Stimulated activated CD8-positive, alpha-beta memory T cell treated with anti-CD3 and anti-CD28 coated beads, Interleukin-2, amount 100 ng/mL, for 48 hours (primary cell): Measurements from ENCODE around the gene MED15.
"Not testable (repeated sequence)": the region's sequence is repeated elsewhere in the genome, so short reads cannot be mapped to it uniquely, and the experiment has no call there.

Experiments used
- DNase-seq, 2 donors: peaks; one replicate each; pipeline ENCODE4 v3.0.0-alpha.2; 2020; ENCODE audit warnings: low read depth in 2 of 2

The MED15 gene

DNA sequence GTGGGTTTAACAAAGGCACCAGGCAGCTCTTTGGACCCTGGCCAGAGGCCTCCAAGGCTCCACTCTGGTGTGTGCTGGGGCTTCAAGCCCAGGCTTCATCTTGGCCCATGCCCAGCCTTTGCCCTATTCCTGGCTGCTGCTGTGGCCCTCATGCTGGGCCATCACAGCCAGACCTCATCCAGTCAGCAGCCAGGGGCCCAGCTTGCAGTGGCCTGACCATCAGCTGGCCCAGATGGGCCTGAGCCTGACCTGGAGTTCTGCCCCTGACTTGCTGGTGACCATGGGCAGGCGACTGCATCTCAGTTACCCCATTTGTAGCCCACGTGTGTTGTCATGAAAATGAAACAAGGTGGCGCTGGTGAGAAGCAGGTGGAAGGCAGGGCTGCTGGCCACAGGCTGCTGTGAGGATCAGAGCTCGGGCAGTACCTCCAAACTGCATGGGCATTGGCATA, 76.1 kb downstream of the MED15 start:
- DNase-seq: no peak

GRCh38 chr22:20584029-20584871, 76.8 kb downstream of the MED15 start:
- no peak for DNase-seq

- no peak for DNase-seq
Observed at GRCh38 chr22:20584872-20585638, 77.6 kb downstream of the MED15 start.

DNA sequence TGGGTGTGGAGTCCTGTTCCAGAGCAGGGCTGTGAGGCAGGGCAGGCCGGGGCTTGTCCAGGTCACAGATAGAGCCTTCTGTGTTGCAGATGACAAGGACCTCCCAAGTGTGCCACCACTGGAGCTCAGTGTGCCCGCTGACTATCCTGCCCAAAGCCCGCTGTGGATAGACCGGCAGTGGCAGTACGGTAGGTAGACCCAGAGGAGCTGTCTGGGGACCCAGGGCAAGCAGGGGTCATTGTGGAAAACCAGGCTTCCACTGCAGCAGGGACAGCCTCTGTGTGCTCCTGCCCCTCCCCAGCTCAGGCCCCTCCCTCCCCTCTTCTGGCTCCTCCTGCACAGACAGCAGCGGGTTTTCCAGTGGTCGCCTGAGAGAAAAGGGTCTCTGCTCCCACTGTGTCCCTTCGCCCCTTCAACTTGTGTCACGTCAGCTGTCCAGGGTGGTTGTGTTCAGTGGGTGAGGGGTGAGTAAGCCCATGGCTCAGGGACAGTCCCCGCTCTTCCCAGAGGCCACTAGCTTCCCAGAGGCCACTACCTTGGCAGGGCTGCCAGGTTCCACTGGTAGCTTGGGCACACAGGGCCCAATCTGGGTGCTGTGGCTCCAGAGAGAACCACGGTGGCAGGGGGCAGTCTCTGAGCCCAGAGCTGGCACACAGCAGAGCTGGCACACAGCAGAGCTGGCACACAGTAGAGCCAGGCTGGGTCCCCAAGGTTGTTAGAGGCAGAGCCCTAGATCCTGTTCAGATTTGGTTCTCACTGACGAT, 78.4 kb downstream of the MED15 start:
- no peak for DNase-seq

DNA sequence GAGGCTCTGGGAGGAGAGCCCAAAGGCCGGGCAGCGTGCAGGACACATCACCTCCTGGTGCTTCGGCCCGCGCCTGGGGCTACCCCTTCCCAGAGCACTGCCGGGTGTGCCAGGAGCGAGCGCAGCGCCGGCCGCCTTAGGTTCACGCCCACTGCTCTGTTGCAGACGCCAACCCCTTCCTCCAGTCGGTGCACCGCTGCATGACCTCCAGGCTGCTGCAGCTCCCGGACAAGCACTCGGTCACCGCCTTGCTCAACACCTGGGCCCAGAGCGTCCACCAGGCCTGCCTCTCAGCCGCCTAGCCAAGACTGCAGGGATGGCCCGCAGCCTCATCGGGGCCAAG, 79.0 kb downstream of the MED15 start:
- DNase-seq: no peak

DNA sequence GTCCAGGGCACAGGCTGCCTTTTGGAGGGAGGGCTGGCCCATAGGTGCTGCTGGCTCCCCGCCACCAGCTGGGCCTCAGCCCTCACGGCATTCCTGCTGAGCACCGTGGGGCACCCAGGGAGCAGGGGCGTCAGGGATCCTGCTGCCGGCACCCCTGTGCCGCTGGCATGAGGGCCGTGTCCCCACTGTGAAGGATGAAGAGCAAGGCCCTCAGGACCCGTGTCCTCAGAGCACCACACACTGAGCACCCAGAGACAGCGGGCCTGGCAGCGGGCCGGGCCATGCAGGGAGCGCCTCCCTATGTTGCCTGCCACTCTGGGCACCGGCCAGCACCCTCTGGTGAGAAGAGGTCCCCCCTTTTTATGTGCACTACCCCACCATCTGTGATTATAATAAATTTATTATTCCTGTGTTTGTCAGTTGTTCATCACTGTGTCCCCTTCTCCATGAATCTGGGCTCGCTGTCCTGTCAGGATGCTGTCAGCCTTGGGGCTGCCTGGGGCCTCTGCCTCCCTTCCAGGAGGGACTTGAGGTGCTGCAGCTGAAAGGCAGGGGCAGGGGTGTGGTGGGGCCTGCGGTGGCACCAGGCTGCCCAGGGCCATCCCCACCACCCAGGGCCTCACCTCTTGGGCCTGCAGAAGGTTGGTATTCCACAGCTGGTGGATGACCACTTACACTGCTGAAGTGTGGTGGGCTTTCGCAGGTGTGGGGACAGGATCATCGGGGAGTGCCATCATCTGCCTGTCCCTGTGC, 80.0 kb downstream of the MED15 start:
- no peak for DNase-seq

- DNase-seq: no peak
Observed at GRCh38 chr22:20588092-20588842, 80.9 kb downstream of the MED15 start.

GRCh38 chr22:20588843-20589581, 81.6 kb downstream of the MED15 start:
- DNase-seq: no peak

- no peak for DNase-seq
Observed at GRCh38 chr22:20589614-20590476, 82.4 kb downstream of the MED15 start.

DNA sequence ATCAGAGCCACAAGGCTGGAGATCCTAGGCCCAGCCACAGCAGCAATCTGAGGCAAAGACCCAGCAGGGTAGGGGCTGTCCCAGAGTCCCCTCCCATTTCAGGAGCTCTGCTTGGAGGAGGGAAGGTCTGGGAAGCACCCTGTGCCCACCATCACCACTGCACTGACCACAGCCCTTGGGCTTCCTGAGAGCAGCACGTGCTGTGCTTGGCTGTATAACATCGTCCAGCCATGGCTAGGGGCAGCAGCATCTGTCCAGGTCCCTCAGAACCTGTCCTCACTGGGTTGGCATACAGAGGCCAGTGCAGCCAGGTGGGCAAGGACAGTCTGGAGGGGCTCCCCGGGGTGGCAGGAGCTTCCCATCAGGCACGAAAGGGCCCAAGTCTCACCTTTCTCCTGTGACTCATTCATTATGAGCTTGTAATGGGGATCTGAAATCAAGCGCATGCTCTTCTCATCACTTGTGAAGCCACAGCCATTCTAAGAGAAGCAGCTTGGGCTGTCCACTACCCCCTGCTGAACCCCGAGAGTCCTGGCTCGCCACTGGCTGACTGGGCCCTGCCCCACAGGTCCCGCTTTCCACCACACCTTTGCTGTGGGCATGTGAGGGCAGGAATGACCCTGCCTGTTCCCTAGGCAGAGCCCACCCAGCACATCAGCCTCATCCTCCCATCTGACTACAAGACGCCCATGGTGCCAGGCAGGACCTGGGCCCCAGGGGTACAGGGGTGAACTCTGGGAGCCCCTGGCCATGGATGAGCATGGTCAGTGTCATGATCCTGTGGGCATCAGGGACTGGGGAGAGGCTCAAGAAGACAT, 83.3 kb downstream of the MED15 start:
- DNase-seq: no peak

DNA sequence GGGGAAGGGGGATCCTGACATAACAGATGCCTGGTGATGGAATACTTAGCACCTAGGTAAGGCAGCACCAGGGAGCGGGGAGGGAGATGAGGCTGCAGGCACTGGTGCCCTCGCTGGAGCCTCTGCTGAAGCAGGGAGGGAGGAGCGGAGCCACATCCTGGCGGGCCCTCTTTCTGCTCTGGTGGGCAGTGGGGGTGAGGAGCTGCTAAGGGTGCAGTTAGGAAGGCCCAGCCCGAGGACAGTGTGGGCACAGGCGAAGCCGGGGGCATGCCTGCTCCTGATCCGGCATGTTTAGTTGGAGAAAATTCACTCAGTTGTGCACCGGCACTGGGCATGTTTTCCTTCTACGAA, 83.9 kb downstream of the MED15 start:
- DNase-seq: no peak

DNA sequence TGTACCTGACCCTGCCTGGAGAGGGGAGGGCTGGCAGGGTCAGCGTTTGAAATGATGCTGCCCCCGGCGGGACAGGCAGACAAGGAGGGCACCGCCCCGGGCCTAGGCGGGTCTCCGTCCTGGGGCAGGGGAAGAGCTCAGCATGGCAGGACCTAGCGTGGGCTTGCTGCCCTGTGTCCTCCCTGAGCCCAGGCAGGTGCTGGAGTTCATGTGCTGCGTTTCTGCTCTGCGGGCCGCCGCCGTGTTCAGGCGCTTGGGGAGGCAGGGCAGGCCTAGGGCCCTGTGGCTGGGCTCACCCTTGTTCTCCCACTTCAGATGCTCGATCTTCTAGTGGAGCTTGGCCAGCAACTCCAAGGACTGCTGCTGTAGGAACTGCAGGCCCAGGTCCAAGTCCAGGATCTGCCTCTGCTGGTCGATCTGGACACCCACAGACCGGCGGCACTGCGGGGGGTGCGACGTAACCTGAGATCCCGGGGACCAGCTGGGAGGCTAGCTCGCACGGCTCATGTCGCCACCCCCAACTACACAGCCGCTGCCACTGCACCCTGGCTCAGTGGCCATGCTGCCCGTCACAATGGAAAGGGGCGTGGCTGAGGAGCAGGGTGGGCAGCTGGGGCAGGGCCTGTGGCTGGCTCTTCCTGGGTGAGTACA, 84.4 kb downstream of the MED15 start:
- no peak for DNase-seq

- not testable (repeated sequence) for DNase-seq
Observed at GRCh38 chr22:20594038-20594437, 86.6 kb downstream of the MED15 start.

GRCh38 chr22:20594486-20594885, 87.1 kb downstream of the MED15 start:
- not testable (repeated sequence) for DNase-seq

- no peak for DNase-seq
Observed at GRCh38 chr22:20595461-20595860, 88.1 kb downstream of the MED15 start.

GRCh38 chr22:20599117-20599516, 91.7 kb downstream of the MED15 start:
- DNase-seq: no peak

GRCh38 chr22:20600137-20600673, 92.8 kb downstream of the MED15 start:
- DNase-seq: no peak

DNA sequence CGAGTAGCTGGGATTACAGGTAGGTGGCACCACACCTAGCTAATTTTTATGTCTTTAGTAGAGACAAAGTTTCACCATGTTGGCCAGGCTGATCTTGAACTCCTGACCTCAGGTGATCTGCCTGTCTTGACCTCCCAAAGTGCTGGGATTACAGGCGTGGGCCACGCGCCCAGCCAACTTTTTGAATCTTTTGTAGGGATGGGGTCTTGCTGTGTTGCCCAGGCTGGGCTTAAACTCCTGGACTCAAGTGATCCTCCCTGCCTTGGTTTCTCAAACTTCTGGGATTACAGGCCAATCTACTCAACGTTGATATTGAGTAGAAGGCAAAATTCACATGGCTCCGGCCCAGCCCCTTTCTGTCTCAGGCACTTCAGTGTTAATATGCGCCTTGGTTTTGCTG, 93.9 kb downstream of the MED15 start:
- DNase-seq: no peak
